OCI-LY1 (cell line): ENCODE measurements around the gene FBXO46.

Source experiments
- H2AFZ ChIP-seq: fragments of 200-600 bp; sonication (generic), shearing (Covaris generic); 2 replicates; pipeline ENCODE4 v1.6.0; 2014; ENCODE audit warnings: antibody characterized with exemption, mild to moderate bottlenecking, low read length
- H3F3A ChIP-seq: fragments of 200-600 bp; sonication (generic), shearing (Covaris generic); 2 replicates; pipeline ENCODE4 v1.6.0; 2014; ENCODE audit warnings: mild to moderate bottlenecking, antibody characterized with exemption, low read length, moderate library complexity; ENCODE audit not compliant: insufficient read depth
- H3K27ac ChIP-seq: fragments of 200-600 bp; sonication (generic); 2 replicates; pipeline ENCODE4 v1.5.1; 2014; ENCODE audit warnings: low read length, mixed run types, mild to moderate bottlenecking, low read depth; ENCODE audit not compliant: poor library complexity, severe bottlenecking
- H3K27me3 ChIP-seq: fragments of 200-600 bp; sonication (generic); 2 replicates; pipeline ENCODE4 v1.6.0; 2014; ENCODE audit warnings: antibody characterized with exemption, mild to moderate bottlenecking, low read length, moderate library complexity; ENCODE audit not compliant: insufficient read depth
- H3K36me3 ChIP-seq: fragments of 200-600 bp; sonication (generic); 2 replicates; pipeline ENCODE4 v1.6.1; 2014; ENCODE audit warnings: mild to moderate bottlenecking, antibody characterized with exemption, low read length, moderate library complexity, mixed read lengths; ENCODE audit not compliant: insufficient read depth
- H3K4me1 ChIP-seq: fragments of 200-600 bp; sonication (generic); 2 replicates; pipeline ENCODE4 v1.5.1; 2014; ENCODE audit warnings: mild to moderate bottlenecking, low read length, moderate library complexity; ENCODE audit not compliant: insufficient read depth, severe bottlenecking
- H3K4me2 ChIP-seq: fragments of 200-600 bp; sonication (generic), shearing (Covaris generic); 2 replicates; pipeline ENCODE4 v1.6.1; 2014; ENCODE audit warnings: low read length
- H3K4me3 ChIP-seq: fragments of 200-600 bp; sonication (generic); 2 replicates; pipeline ENCODE4 v1.5.1; 2014; ENCODE audit warnings: low read length, low read depth, mild to moderate bottlenecking, mixed read lengths; ENCODE audit not compliant: poor library complexity, severe bottlenecking
- H3K79me2 ChIP-seq: fragments of 200-600 bp; shearing (Covaris generic); 2 replicates; pipeline ENCODE4 v1.6.1; 2016; ENCODE audit warnings: mixed run types, low read length, mixed read lengths; ENCODE audit not compliant: insufficient read depth
- H3K9ac ChIP-seq: fragments of 200-600 bp; sonication (generic), shearing (Covaris generic); 2 replicates; pipeline ENCODE4 v1.6.1; 2014; ENCODE audit warnings: mild to moderate bottlenecking, low read length, mixed read lengths
- H3K9me2 ChIP-seq: fragments of 200-600 bp; sonication (generic), shearing (Covaris generic); 2 replicates; pipeline ENCODE4 v1.6.1; 2014; ENCODE audit warnings: low read depth, mild to moderate bottlenecking, low read length, mixed read lengths
- H3K9me3 ChIP-seq: fragments of 200-600 bp; shearing (Covaris generic); 2 replicates; pipeline ENCODE4 v1.6.1; 2014; ENCODE audit warnings: low read length, mixed read lengths
- H4K20me1 ChIP-seq: fragments of 200-600 bp; sonication (generic), shearing (Covaris generic); 2 replicates; pipeline ENCODE4 v1.6.0; 2016; ENCODE audit warnings: mild to moderate bottlenecking, low read length; ENCODE audit not compliant: insufficient read depth
- EZH2 ChIP-seq: fragments of 200-600 bp; sonication (generic), shearing (Covaris generic); IDR thresholded peaks from 2 replicates; pipeline ENCODE4 v1.8.0; 2017; ENCODE audit warnings: borderline replicate concordance, mixed run types, mild to moderate bottlenecking, antibody characterized with exemption, low read length, moderate library complexity, mixed read lengths
- TF ChIP-seq, protein P1 (sequence below): fragments of 200-600 bp; sonication (generic), shearing (Covaris generic); IDR thresholded peaks from 2 replicates; pipeline ENCODE4 v1.5.1; 2017; ENCODE audit warnings: mild to moderate bottlenecking, antibody characterized with exemption, low read length, moderate library complexity, mixed read lengths

The FBXO46 gene

DNA sequence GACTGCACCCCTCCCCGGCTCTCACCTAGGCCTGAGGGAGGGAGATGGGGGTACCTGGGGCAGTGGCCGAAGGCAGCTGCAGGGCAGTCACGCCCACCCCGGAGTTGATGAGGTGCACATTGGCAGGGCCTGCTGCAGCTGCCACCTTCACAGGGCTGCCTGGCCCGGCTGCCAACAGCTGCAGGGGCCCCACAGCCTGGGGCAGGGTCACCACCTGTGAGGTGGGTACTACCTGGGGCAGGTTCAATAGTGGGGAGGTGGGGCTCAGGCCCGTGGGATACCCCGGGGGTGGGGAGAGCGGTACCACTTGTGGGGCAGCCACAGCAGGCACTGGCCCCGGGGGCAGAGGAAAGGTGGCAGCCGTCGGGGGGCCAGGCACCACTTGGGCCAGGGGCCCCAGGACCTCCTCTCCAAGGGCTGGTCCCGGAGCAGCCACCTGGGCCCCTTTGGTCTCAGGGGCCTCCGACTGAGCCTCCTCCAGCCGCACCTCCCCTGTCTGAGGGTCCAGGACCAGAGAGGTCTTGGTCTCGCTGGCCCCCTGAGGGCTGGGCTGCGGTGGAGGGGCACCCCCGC is 35.7 kb upstream of the FBXO46 start:
- H3K4me3 ChIP-seq, result no peak overlapping the region
- no peaks in the 10 kb centered on the region; the same call in 1 of the 2 replicates for H3K27me3 ChIP-seq
- no peaks in the 10 kb centered on the region for H3F3A ChIP-seq
- no peak overlapping the region for H3K4me2 ChIP-seq
- H3K9me2 ChIP-seq, result no peaks in the 10 kb centered on the region
- peaks cover 13% of the 10 kb centered on the region for H3K4me1 ChIP-seq
- no peak overlapping the region for H3K9ac ChIP-seq
- no peaks in the 10 kb centered on the region for H3K79me2 ChIP-seq
- no peak overlapping the region for H2AFZ ChIP-seq
- no peaks in the 10 kb centered on the region for H3K36me3 ChIP-seq
- no peaks in the 10 kb centered on the region for H3K9me3 ChIP-seq
- no peaks in the 10 kb centered on the region for H4K20me1 ChIP-seq
- H3K27ac ChIP-seq, result no peak overlapping the region
- TF ChIP-seq EZH2, result no peak
- TF ChIP-seq, protein P1, sequence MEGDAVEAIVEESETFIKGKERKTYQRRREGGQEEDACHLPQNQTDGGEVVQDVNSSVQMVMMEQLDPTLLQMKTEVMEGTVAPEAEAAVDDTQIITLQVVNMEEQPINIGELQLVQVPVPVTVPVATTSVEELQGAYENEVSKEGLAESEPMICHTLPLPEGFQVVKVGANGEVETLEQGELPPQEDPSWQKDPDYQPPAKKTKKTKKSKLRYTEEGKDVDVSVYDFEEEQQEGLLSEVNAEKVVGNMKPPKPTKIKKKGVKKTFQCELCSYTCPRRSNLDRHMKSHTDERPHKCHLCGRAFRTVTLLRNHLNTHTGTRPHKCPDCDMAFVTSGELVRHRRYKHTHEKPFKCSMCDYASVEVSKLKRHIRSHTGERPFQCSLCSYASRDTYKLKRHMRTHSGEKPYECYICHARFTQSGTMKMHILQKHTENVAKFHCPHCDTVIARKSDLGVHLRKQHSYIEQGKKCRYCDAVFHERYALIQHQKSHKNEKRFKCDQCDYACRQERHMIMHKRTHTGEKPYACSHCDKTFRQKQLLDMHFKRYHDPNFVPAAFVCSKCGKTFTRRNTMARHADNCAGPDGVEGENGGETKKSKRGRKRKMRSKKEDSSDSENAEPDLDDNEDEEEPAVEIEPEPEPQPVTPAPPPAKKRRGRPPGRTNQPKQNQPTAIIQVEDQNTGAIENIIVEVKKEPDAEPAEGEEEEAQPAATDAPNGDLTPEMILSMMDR, result no peak

DNA sequence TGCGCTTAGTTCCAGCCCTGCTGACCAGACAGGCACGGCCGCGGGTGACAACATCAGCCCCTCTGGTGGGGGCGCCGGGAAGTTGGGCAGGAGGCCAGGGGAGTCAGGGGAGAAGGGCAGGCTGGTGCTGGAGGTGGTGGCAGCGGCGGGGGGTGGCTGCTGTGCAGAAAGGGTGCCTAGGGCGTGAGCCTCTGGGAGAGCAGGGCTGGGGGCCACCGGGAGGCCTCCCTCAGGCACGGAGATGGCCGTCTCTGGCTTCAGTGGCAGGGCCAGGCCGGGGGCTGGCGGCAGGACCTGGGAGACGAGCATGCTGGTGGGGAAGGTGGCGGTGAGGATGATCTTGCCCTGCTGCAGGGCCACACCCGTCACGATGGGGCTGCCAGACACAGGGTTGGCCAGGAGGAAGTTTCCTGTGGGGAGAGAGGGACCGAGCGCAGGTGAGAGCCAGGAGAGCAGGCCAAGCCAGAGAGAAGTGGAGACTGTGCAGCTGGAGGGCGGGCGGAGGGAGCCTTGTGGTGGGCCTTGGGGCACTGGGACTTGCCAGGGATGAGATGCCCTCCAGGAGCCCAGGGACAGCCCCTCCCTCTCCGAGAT is 35.1 kb upstream of the FBXO46 start:
- Histone ChIP-seq H3K4me3 (no peak overlapping the region), H3K4me1 (peaks cover 7% of the 10 kb centered on the region)

DNA sequence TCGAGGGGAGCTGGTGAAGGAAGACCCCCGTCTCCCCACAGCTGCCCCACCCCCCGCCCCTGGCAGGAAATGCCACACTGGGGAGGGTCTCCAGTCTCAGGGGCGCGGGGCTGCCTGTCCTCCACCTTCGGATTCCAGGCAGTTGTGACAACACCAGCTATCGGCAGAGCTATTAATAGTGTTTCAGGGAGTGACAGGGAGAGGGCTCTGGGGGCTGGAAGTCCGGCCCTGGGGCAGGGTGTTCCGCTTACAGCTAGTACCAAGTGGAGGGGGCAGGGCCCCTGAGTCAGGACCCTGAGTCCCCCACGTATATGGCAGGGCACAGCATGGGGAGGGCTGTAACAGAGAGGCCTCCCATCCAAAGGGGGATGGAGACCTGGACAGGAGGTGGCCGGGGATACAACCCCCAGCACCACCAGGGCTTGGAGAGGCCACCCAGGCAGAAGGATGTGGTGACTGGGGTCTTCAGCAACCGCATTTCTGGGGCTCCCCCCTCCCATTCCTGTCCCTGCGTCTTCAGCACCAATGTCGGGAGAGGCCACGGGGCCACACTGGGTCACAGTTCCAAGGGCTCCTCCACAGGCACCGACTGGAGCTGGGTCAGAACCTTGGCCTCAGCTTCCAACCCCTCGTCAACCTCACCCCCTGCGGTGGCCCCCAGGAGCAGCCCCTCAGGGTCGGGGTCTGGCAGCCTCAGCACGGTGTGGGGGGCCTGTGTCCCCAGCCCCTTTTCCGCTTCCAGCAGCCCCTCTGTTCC is 34.4 kb upstream of the FBXO46 start:
- H3F3A ChIP-seq, result no peaks in the 10 kb centered on the region
- no peak overlapping the region for H3K4me3 ChIP-seq
- H2AFZ ChIP-seq, result no peak overlapping the region
- no peak overlapping the region for H3K4me2 ChIP-seq
- H3K4me1 ChIP-seq, result peaks cover 6% of the 10 kb centered on the region
- no peaks in the 10 kb centered on the region for H3K9me3 ChIP-seq
- no peak for TF ChIP-seq EZH2
- TF ChIP-seq, protein P1, result no peak
- no peaks in the 10 kb centered on the region for H3K36me3 ChIP-seq
- no peaks in the 10 kb centered on the region for H3K79me2 ChIP-seq
- H3K27ac ChIP-seq, result no peak overlapping the region
- H3K9me2 ChIP-seq, result no peaks in the 10 kb centered on the region
- H3K27me3 ChIP-seq, result no peaks in the 10 kb centered on the region; the same call in 1 of the 2 replicates
- no peak overlapping the region for H3K9ac ChIP-seq
- H4K20me1 ChIP-seq, result no peaks in the 10 kb centered on the region

More for the DNA sequence above, 35.1 kb upstream of the FBXO46 start:
- Histone ChIP-seq H2AFZ (no peak overlapping the region), H3K9me3 (no peaks in the 10 kb centered on the region), H3K4me2 (no peak overlapping the region), H3K9ac (no peak overlapping the region), H3F3A (no peaks in the 10 kb centered on the region), H3K27me3 (no peaks in the 10 kb centered on the region; the same call in 1 of the 2 replicates), H3K79me2 (no peaks in the 10 kb centered on the region), H3K36me3 (no peaks in the 10 kb centered on the region), H4K20me1 (no peaks in the 10 kb centered on the region), H3K27ac (no peak overlapping the region), H3K9me2 (no peaks in the 10 kb centered on the region)
- no peak for TF ChIP-seq EZH2
